SU-DHL-6 (cell line): Measurements from ENCODE around the gene COQ8A.

ENCODE experiments used
- H2AFZ ChIP-seq: fragments of 200-600 bp; sonication (generic); 2 replicates; pipeline ENCODE4 v1.6.1; 2014; ENCODE audit warnings: low read depth, mild to moderate bottlenecking, moderate library complexity, mixed read lengths, antibody characterized with exemption, low read length; ENCODE audit not compliant: severe bottlenecking
- H3F3A ChIP-seq: fragments of 200-600 bp; shearing (Covaris generic); 2 replicates; pipeline ENCODE4 v1.6.0; 2016; ENCODE audit warnings: antibody characterized with exemption, mild to moderate bottlenecking; ENCODE audit not compliant: insufficient read depth
- H3K27ac ChIP-seq: fragments of 200-600 bp; sonication (generic); 2 replicates; pipeline ENCODE4 v1.5.1; 2016; ENCODE audit warnings: low read depth, mild to moderate bottlenecking, low read length, moderate library complexity, mixed read lengths
- H3K27me3 ChIP-seq: fragments of 200-600 bp; sonication (generic), shearing (Covaris generic); 2 replicates; pipeline ENCODE4 v1.6.0; 2014; ENCODE audit warnings: mild to moderate bottlenecking, low read length
- H3K36me3 ChIP-seq: fragments of 200-600 bp; sonication (generic); 2 replicates; pipeline ENCODE4 v1.6.1; 2014; ENCODE audit warnings: mild to moderate bottlenecking, low read length, mixed read lengths
- H3K4me2 ChIP-seq: fragments of 300-600, 200-600 bp; shearing (Covaris generic), sonication (generic); 2 replicates; pipeline ENCODE4 v1.6.0; 2014; ENCODE audit warnings: low read length, low read depth, mild to moderate bottlenecking; ENCODE audit not compliant: poor library complexity, severe bottlenecking
- H3K4me3 ChIP-seq: fragments of 200-600 bp; sonication (generic); 2 replicates; pipeline ENCODE4 v1.5.1; 2014; ENCODE audit warnings: antibody characterized with exemption, low read length, mild to moderate bottlenecking, mixed read lengths; ENCODE audit not compliant: insufficient read depth, poor library complexity, severe bottlenecking
- H3K79me2 ChIP-seq: fragments of 200-600 bp; sonication (generic); 2 replicates; pipeline ENCODE4 v1.6.1; 2014; ENCODE audit warnings: mild to moderate bottlenecking, low read length, moderate library complexity; ENCODE audit not compliant: insufficient read depth
- H3K9ac ChIP-seq: fragments of 200-600 bp; sonication (generic); 2 replicates; pipeline ENCODE4 v1.7.0; 2014; ENCODE audit warnings: mild to moderate bottlenecking, low read length
- H3K9me2 ChIP-seq: fragments of 200-600 bp; sonication (generic); replicated peaks from 2 replicates; pipeline ENCODE4 v1.6.1; 2014; ENCODE audit warnings: low read length; ENCODE audit not compliant: insufficient read depth
- H3K9me3 ChIP-seq: fragments of 200-600 bp; sonication (generic); 2 replicates; pipeline ENCODE4 v1.6.1; 2014; ENCODE audit warnings: low read length, mixed read lengths; ENCODE audit not compliant: insufficient read depth
- H4K20me1 ChIP-seq: fragments of 200-600 bp; sonication (generic); 2 replicates; pipeline ENCODE4 v1.6.1; 2014; ENCODE audit warnings: low read depth, mild to moderate bottlenecking, antibody characterized with exemption, low read length, moderate library complexity, mixed read lengths
- EZH2phosphoT487 ChIP-seq: fragments of 200-600 bp; sonication (generic), shearing (Covaris generic); conservative IDR thresholded peaks from 2 replicates; pipeline ENCODE4 v1.6.1; 2018; ENCODE audit warnings: mild to moderate bottlenecking, antibody characterized with exemption, low read length, moderate library complexity, mixed read lengths
- TF ChIP-seq, protein P1 (sequence below): fragments of 200-600 bp; sonication (generic); IDR thresholded peaks from one replicate; pipeline ENCODE4 v1.5.1; 2017; ENCODE audit warnings: antibody characterized with exemption, mild to moderate bottlenecking, low read length, moderate library complexity; ENCODE audit not compliant: insufficient read depth, poor library complexity, severe bottlenecking

The COQ8A gene

DNA sequence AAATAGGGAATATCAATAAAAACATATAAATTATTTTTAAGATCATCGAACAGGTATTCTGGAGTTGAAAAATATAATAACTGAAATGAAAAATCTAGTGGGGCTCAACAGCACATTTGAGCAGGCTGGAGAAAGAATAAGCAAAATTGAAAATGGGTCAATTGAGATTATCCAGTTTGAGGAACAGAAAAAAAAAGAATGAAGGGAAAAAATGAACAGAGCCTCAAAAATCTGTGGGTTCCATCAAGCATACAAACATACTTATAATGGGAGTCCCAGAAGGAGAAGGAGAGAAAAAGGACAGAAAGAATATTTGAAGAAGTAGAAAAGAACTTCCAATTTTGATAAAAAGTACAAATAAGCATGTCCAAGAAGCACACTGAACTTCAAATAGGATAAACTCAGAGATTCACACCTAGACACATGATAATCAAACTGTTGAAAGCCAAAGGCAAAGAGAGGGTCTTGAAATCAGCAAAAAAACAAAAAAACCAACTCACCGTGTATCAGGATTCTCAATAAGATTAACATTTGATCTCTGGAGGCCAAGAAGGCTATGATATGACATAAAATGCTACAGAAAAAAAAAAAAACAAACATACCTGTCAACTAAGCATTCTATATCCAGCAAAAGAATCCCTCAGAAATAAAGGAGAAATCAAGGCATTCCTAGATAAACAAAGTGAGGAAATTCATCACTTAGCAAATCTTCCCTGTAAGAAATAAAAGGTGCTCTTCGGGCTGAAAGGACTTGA, 5.4 kb upstream of the COQ8A start:
- Histone ChIP-seq H3K4me2 (no peak overlapping the region), H4K20me1 (no peaks in the 10 kb centered on the region), H3K36me3 (no peaks in the 10 kb centered on the region), H2AFZ (no peak overlapping the region), H3K27me3 (0 out of 2 replicates have a peak, but pooled peaks cover 3% of the 10 kb centered on the region), H3K9me3 (no peaks in the 10 kb centered on the region), H3K79me2 (no peaks in the 10 kb centered on the region), H3K9ac (no peak overlapping the region), H3F3A (no peaks in the 10 kb centered on the region), H3K9me2 (no peaks in the 10 kb centered on the region), H3K4me3 (no peak overlapping the region), H3K27ac (no peak overlapping the region)
- no peak for TF ChIP-seq EZH2phosphoT487
- TF ChIP-seq, protein P1, sequence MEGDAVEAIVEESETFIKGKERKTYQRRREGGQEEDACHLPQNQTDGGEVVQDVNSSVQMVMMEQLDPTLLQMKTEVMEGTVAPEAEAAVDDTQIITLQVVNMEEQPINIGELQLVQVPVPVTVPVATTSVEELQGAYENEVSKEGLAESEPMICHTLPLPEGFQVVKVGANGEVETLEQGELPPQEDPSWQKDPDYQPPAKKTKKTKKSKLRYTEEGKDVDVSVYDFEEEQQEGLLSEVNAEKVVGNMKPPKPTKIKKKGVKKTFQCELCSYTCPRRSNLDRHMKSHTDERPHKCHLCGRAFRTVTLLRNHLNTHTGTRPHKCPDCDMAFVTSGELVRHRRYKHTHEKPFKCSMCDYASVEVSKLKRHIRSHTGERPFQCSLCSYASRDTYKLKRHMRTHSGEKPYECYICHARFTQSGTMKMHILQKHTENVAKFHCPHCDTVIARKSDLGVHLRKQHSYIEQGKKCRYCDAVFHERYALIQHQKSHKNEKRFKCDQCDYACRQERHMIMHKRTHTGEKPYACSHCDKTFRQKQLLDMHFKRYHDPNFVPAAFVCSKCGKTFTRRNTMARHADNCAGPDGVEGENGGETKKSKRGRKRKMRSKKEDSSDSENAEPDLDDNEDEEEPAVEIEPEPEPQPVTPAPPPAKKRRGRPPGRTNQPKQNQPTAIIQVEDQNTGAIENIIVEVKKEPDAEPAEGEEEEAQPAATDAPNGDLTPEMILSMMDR: no peak

DNA sequence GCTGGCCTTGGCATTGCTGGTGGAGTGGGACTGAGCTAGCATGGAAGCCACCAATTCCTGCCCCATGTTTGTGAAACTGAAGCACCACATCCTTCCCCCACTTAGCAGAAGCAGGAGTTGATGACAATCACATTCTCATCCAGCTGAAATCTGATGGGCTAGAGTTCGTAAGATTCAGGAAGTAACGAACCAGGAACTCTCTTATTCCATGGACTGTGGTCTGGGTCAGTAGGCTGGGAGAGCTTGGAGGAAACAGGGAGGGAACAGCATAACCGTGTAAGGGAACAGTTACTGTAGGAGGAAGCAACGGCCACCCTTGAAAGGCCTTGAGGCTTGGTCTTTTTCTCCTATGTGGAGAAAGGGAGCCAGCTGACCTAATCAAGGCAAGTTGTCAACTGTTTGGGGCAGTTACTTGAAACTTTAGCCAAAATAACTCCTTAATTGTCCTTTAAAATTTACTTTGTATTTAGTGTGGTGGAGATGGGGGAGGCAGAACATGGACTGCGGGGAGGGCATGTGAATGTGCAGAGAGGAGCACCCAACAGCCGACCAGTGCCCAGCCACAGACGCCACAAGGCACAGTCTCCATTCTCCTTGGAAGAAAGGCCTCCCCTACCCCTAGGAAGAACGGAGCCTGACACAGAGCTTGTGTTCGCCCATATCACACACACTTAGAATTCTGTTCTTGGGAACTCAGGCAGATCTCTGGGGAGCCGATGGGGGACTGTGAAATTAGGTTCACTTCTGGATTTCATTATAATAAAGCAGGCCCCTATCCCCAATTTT, 2.0 kb upstream of the COQ8A start:
- no peaks in the 10 kb centered on the region for H3K36me3 ChIP-seq
- H2AFZ ChIP-seq: peak overlapping the region; percentile 17
- H3K27ac ChIP-seq: no peak overlapping the region
- no peaks in the 10 kb centered on the region for H3K79me2 ChIP-seq
- no peaks in the 10 kb centered on the region for H3K9me2 ChIP-seq
- TF ChIP-seq EZH2phosphoT487: no peak
- TF ChIP-seq, protein P1: no peak
- H3K4me3 ChIP-seq: no peak overlapping the region
- H4K20me1 ChIP-seq: no peaks in the 10 kb centered on the region
- no peaks in the 10 kb centered on the region for H3K9me3 ChIP-seq
- H3F3A ChIP-seq: no peaks in the 10 kb centered on the region
- no peak overlapping the region for H3K4me2 ChIP-seq
- H3K27me3 ChIP-seq: 0 out of 2 replicates have a peak, but pooled peaks cover 3% of the 10 kb centered on the region
- H3K9ac ChIP-seq: no peak overlapping the region

DNA sequence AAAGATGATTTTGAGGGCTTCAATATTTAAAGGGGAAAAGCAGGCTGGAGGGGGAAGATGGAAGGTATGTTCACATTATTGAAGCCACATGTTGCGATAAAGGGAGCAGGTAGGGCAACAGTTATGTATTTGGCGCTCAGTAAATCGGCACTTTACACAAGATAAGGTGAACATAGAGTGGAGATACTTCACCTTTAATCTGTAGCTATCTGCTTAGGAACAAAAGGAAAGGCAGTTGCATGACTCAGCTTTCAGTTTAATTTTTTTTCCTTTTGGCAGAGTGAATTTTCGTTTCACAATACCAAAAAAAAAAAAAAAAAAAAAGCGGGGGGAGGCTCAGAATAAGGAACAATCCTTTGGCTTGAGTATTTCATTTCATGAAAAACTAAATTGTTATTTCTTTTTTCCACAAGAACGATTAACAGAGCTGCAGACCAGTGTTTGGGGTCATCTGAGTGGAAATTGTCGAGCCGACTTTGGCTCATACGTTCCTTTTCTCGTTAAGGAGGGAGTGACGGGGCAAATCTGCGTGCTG, 1.1 kb upstream of the COQ8A start:
- Histone ChIP-seq H3F3A (no peaks in the 10 kb centered on the region), H4K20me1 (no peaks in the 10 kb centered on the region), H3K27ac (peak overlapping the region; percentile 88), H3K27me3 (0 out of 2 replicates have a peak, but pooled peaks cover 3% of the 10 kb centered on the region), H3K9ac (peak overlapping the region; percentile 76), H3K79me2 (no peaks in the 10 kb centered on the region), H2AFZ (peak overlapping the region; percentile 94), H3K4me3 (peak overlapping the region; percentile 60), H3K9me3 (no peaks in the 10 kb centered on the region), H3K9me2 (no peaks in the 10 kb centered on the region), H3K36me3 (no peaks in the 10 kb centered on the region), H3K4me2 (peak overlapping the region; percentile 96)
- no peak for TF ChIP-seq EZH2phosphoT487
- TF ChIP-seq, protein P1: no peak
